ENCODE data around the gene EPS8. TPM values are rescaled to one million over a fixed set of nuclear protein-coding genes. Genes with fewer than 3 reads are reported as not detected.

The EPS8 gene
- total RNA-seq, 4 donors from 2014 or later = 26.1 to 43.2 (median 32.3) TPM

- H3K4me3 ChIP-seq (ENCODE audit: low read depth, poor library complexity, severe bottlenecking) = no peak overlapping the region
- intact Hi-C loops (cut with DNase I; ENCODE audit: low total_unique reads) = no loop called here
- WGBS, 2 donors = 57 to 65% methylated on average over 2 of the region's 2 CpGs
- no peak for TF ChIP-seq POLR2A (IDR thresholded peaks at IDR 0.05)
- TF ChIP-seq, protein P1, sequence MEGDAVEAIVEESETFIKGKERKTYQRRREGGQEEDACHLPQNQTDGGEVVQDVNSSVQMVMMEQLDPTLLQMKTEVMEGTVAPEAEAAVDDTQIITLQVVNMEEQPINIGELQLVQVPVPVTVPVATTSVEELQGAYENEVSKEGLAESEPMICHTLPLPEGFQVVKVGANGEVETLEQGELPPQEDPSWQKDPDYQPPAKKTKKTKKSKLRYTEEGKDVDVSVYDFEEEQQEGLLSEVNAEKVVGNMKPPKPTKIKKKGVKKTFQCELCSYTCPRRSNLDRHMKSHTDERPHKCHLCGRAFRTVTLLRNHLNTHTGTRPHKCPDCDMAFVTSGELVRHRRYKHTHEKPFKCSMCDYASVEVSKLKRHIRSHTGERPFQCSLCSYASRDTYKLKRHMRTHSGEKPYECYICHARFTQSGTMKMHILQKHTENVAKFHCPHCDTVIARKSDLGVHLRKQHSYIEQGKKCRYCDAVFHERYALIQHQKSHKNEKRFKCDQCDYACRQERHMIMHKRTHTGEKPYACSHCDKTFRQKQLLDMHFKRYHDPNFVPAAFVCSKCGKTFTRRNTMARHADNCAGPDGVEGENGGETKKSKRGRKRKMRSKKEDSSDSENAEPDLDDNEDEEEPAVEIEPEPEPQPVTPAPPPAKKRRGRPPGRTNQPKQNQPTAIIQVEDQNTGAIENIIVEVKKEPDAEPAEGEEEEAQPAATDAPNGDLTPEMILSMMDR (IDR thresholded peaks at IDR 0.05) = no peak
- DNase-seq (ENCODE audit: low spot score in 2 of 2) = no peak
Measured at GRCh38 chr12:15786772-15787171, 2.4 kb downstream of the EPS8 start.

- 82 to 83% methylated on average over 1 of the region's 1 CpG for WGBS, 2 donors
- DNase-seq (ENCODE audit: low spot score in 2 of 2) = no peak
- intact Hi-C loops (cut with DNase I; ENCODE audit: low total_unique reads) = no loop called here
- H3K4me3 ChIP-seq (ENCODE audit: low read depth, poor library complexity, severe bottlenecking) = no peak overlapping the region
- no peak for TF ChIP-seq POLR2A (IDR thresholded peaks at IDR 0.05)
- TF ChIP-seq, protein P1 (IDR thresholded peaks at IDR 0.05) = no peak
Measured at GRCh38 chr12:15783288-15783687, 5.9 kb downstream of the EPS8 start.

DNA sequence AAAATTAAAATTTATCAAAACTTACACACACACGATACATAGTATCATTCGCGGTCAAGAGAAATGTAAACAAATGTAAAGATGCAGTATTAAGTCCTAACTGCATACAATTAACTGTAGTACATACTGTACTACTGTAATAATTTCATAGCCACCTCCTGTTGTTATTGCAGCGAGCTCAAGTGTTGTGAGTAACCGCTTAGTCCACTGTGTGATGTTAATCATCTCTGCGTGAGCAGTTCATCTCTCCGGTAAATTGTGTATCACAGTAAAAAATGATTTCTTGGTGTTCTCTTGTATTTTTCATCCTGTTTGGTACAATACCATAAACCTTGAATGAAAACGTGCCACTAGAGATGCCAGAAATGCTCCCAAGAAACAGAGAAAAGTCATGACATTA, 6.5 kb downstream of the EPS8 start:
- intact Hi-C loops (cut with DNase I; ENCODE audit: low total_unique reads) = no loop called here
- no peak for TF ChIP-seq POLR2A (IDR thresholded peaks at IDR 0.05)
- TF ChIP-seq, protein P1 (IDR thresholded peaks at IDR 0.05) = no peak
- 91 to 94% methylated on average over 8 of the region's 8 CpGs for WGBS, 2 donors
- DNase-seq (ENCODE audit: low spot score in 2 of 2) = no peak
- H3K4me3 ChIP-seq (ENCODE audit: low read depth, poor library complexity, severe bottlenecking) = no peak overlapping the region

GRCh38 chr12:15779925-15780324, 9.3 kb downstream of the EPS8 start:
- no peak overlapping the region for H3K4me3 ChIP-seq (ENCODE audit: low read depth, poor library complexity, severe bottlenecking)
- WGBS, 2 donors = 44 to 45% methylated on average over 2 of the region's 2 CpGs
- TF ChIP-seq, protein P1 (IDR thresholded peaks at IDR 0.05) = no peak
- no peak for TF ChIP-seq POLR2A (IDR thresholded peaks at IDR 0.05)
- intact Hi-C loops (cut with DNase I; ENCODE audit: low total_unique reads) = no loop called here
- no peak for DNase-seq (ENCODE audit: low spot score in 2 of 2)

DNA sequence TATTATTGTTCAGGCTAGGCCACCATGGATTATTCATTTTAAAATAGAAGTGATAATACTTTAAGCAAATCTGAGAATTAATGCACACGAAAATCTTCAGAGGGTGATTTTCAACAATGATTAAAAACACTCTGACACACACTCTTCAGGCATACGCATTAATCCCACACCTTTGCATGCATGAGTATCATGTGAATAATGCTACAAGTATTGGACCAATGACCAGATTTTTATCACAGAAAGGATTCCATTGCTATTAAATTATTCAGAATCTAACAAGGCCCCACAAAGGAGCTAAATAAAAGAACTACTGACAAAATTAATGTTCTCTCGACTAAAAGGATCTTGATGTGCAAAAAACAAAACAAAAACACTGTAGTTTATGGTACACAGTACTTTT, 11.1 kb downstream of the EPS8 start:
- intact Hi-C loops (cut with DNase I; ENCODE audit: low total_unique reads) = no loop called here
- TF ChIP-seq, protein P1 (IDR thresholded peaks at IDR 0.05) = no peak
- no peak for TF ChIP-seq POLR2A (IDR thresholded peaks at IDR 0.05)
- no peak for DNase-seq (ENCODE audit: low spot score in 2 of 2)
- H3K4me3 ChIP-seq (ENCODE audit: low read depth, poor library complexity, severe bottlenecking) = no peak overlapping the region
- WGBS, 2 donors = 80 to 82% methylated on average over 3 of the region's 3 CpGs

GRCh38 chr12:15777355-15778012, 11.7 kb downstream of the EPS8 start:
- WGBS, 2 donors = 55 to 72% methylated on average over 3 of the region's 3 CpGs
- no peak for DNase-seq (ENCODE audit: low spot score in 2 of 2)
- TF ChIP-seq, protein P1 (IDR thresholded peaks at IDR 0.05) = no peak
- TF ChIP-seq POLR2A (IDR thresholded peaks at IDR 0.05) = no peak
- intact Hi-C loops (cut with DNase I; ENCODE audit: low total_unique reads) = no loop called here
- H3K4me3 ChIP-seq (ENCODE audit: low read depth, poor library complexity, severe bottlenecking) = no peak overlapping the region

Data from lower leg skin (tissue), 4 donors.